Thyroid gland (tissue), 4 donors: ENCODE measurements around the gene KRT28. TPM values are rescaled to one million over a fixed set of nuclear protein-coding genes. Genes with fewer than 3 reads are reported as not detected.

ENCODE experiments used
- DNase-seq, 2 donors: peaks; one replicate each; pipeline ENCODE4 v3.0.0-alpha.2; 2019
- H3K27ac ChIP-seq, 3 donors: fragments of 200-600 bp; sonication (generic); 1 replicate in 2 of 3; 2 replicates in 1 of 3; pipeline ENCODE4 v1.5.1; 2016 to 2019; ENCODE audit warnings: mild to moderate bottlenecking in 1 of 3, moderate library complexity in 1 of 3
- H3K27me3 ChIP-seq: fragments of 200-600 bp; sonication (generic); one replicate; pipeline ENCODE4 v1.5.1; 2019
- H3K36me3 ChIP-seq, 2 donors: fragments of 200-600 bp; sonication (generic); one replicate each; pipeline ENCODE4 v1.5.1; 2016 to 2019
- H3K4me1 ChIP-seq, 2 donors: fragments of 200-600 bp; sonication (generic); one replicate each; pipeline ENCODE4 v1.5.1; 2017 to 2019
- H3K4me3 ChIP-seq, 3 donors: fragments of 200-600 bp; sonication (generic); replicated peaks in 1 of 3; 1 replicate in 2 of 3; 2 replicates in 1 of 3; pipeline ENCODE4 v1.5.1; 2016; ENCODE audit warnings: mild to moderate bottlenecking in 1 of 3
- H3K9me3 ChIP-seq: fragments of 200-600 bp; sonication (generic); one replicate; pipeline ENCODE4 v1.5.1; 2017
- CTCF ChIP-seq, 6 experiments: fragments of 200-600 bp in 3 of 6; fragments of 450-650 bp in 3 of 6; sonication (generic) in 3 of 6; IDR thresholded peaks; one replicate each; pipeline ENCODE4 v1.5.1; 2016 to 2019; ENCODE audit warnings: antibody characterized with exemption in 6 of 6, mild to moderate bottlenecking in 2 of 6, inconsistent platforms in 1 of 6, moderate library complexity in 1 of 6
- POLR2A ChIP-seq, 2 donors: fragments of 450-650 bp; IDR thresholded peaks; one replicate each; pipeline ENCODE4 v1.6.1; 2017; ENCODE audit warnings: antibody characterized with exemption in 2 of 2, mild to moderate bottlenecking in 2 of 2, moderate library complexity in 1 of 2
- WGBS, 2 donors: methylation state at CpG; one replicate each; pipeline ENCODE4 v1.1.5; 2017; 5-methylcytosine and 5-hydroxymethylcytosine counted together
- intact Hi-C: fragments of 100-400 bp; cut with DNase I; formaldehyde crosslinking; loops from one replicate; pipeline ENCODE4 v1.15.1; 2023
- total RNA-seq, 4 donors: library from RNA; depleted of rRNA; stranded (reverse); fragments of >200 nt; gene quantifications; one replicate each; pipeline ENCODE4 v1.2.3, GENCODE V29; 2016

Gene KRT28
- total RNA-seq, 4 donors from 2014 or later = not detected

- no peaks in the 10 kb centered on the region for H3K27me3 ChIP-seq
- no peak for TF ChIP-seq POLR2A (IDR thresholded peaks at IDR 0.05)
- H3K4me3 ChIP-seq = no peak within 1 kb of the TSS
- DNase-seq = no peak
- no peak within 1 kb of the TSS for H3K27ac ChIP-seq
- WGBS, 2 donors = 93 to 98% methylated on average over 3 of the region's 3 CpGs
- no peaks in the 10 kb centered on the region for H3K9me3 ChIP-seq
- no peaks in the 10 kb centered on the region for H3K36me3 ChIP-seq
- no peaks in the 10 kb centered on the region for H3K4me1 ChIP-seq
- intact Hi-C loops = no loop called here
Observed at GRCh38 chr17:40772101-40772500, 27.7 kb downstream of the KRT28 start, which contains the start of gene KRT26. KRT26 (minus strand) TSS chr17:40772201; CDS start chr17:40772113, 88 bp downstream.

GRCh38 chr17:40765657-40766056, 34.1 kb downstream of the KRT28 start:
- WGBS, 2 donors = 89 to 94% methylated on average over 2 of the region's 2 CpGs
- H3K4me1 ChIP-seq = no peaks in the 10 kb centered on the region
- no peaks in the 10 kb centered on the region for H3K36me3 ChIP-seq
- no peaks in the 10 kb centered on the region for H3K9me3 ChIP-seq
- DNase-seq = no peak
- H3K27ac ChIP-seq = no peak overlapping the region
- H3K4me3 ChIP-seq = no peak overlapping the region
- no peak for TF ChIP-seq POLR2A (IDR thresholded peaks at IDR 0.05)
- no peaks in the 10 kb centered on the region for H3K27me3 ChIP-seq
- intact Hi-C loops = no loop called here

- no peaks in the 10 kb centered on the region for H3K4me1 ChIP-seq
- TF ChIP-seq POLR2A (IDR thresholded peaks at IDR 0.05) (no peak), CTCF (IDR thresholded peaks at IDR 0.05) (no peak)
- no peaks in the 10 kb centered on the region for H3K36me3 ChIP-seq
- WGBS, 2 donors = 85 to 94% methylated on average over 1 of the region's 1 CpG
- H3K4me3 ChIP-seq = no peak overlapping the region
- H3K27ac ChIP-seq = no peak overlapping the region
- no peaks in the 10 kb centered on the region for H3K9me3 ChIP-seq
- intact Hi-C loops = no loop called here
- DNase-seq = no peak
- no peaks in the 10 kb centered on the region for H3K27me3 ChIP-seq
Observed at GRCh38 chr17:40763752-40764151, 36.0 kb downstream of the KRT28 start.

- intact Hi-C loops = no loop called here
- Histone ChIP-seq H3K27me3 (no peaks in the 10 kb centered on the region), H3K4me1 (no peaks in the 10 kb centered on the region), H3K36me3 (no peaks in the 10 kb centered on the region), H3K9me3 (no peaks in the 10 kb centered on the region), H3K4me3 (no peak overlapping the region), H3K27ac (no peak overlapping the region)
- no peak for DNase-seq
- TF ChIP-seq CTCF (IDR thresholded peaks at IDR 0.05) (no peak), POLR2A (IDR thresholded peaks at IDR 0.05) (no peak)
- WGBS, 2 donors = 25 to 27% methylated on average over 1 of the region's 1 CpG
Observed at GRCh38 chr17:40760105-40761016, 39.4 kb downstream of the KRT28 start.

- 85 to 90% methylated on average over 4 of the region's 4 CpGs for WGBS, 2 donors
- no peak within 1 kb of the TSS for H3K27ac ChIP-seq
- H3K36me3 ChIP-seq = no peaks in the 10 kb centered on the region
- no peaks in the 10 kb centered on the region for H3K9me3 ChIP-seq
- H3K27me3 ChIP-seq = no peaks in the 10 kb centered on the region
- TF ChIP-seq CTCF (IDR thresholded peaks at IDR 0.05) (no peak), POLR2A (IDR thresholded peaks at IDR 0.05) (no peak)
- no peak for DNase-seq
- intact Hi-C loops = no loop called here
- H3K4me3 ChIP-seq = no peak within 1 kb of the TSS
- H3K4me1 ChIP-seq = no peaks in the 10 kb centered on the region
Observed at GRCh38 chr17:40755231-40755630, 44.5 kb downstream of the KRT28 start, which contains the start of gene KRT25. KRT25 (minus strand) TSS chr17:40755331; CDS start chr17:40755271, 60 bp downstream.

- no peaks in the 10 kb centered on the region for H3K36me3 ChIP-seq
- WGBS, 2 donors = 96 to 99% methylated on average over 3 of the region's 3 CpGs
Observed at GRCh38 chr17:40753804-40754203, 46.0 kb downstream of the KRT28 start.

More at GRCh38 chr17:40753804-40754203, 46.0 kb downstream of the KRT28 start:
- Histone ChIP-seq H3K4me3 (no peak overlapping the region), H3K27ac (no peak overlapping the region), H3K4me1 (no peaks in the 10 kb centered on the region), H3K9me3 (no peaks in the 10 kb centered on the region), H3K27me3 (no peaks in the 10 kb centered on the region)
- intact Hi-C loops = no loop called here
- no peak for DNase-seq
- no peak for TF ChIP-seq CTCF (IDR thresholded peaks at IDR 0.05)
- TF ChIP-seq POLR2A (IDR thresholded peaks at IDR 0.05) = no peak
